ENCODE measurements around the gene SLX4IP.

SLX4IP gene

GRCh38 chr20:10538768-10539167 is 103.7 kb downstream of the SLX4IP start:
- Histone ChIP-seq H3K27me3 (ENCODE audit: control insufficient read depth, insufficient read depth, low read length) (no peaks in the 10 kb centered on the region), H3K4me1 (no peaks in the 10 kb centered on the region), H3K9ac (no peak overlapping the region), H3K9me3 (ENCODE audit: control insufficient read depth, low read length) (no peaks in the 10 kb centered on the region), H3K4me3 (ENCODE audit: low read depth, low read length) (no peak overlapping the region), H2AFZ (no peak overlapping the region), H3K79me2 (peaks cover 6% of the 10 kb centered on the region), H3K36me3 (ENCODE audit: control insufficient read depth, insufficient read depth, low read length) (no peaks in the 10 kb centered on the region), H3K27ac (no peak overlapping the region), H3K4me2 (ENCODE audit: low read length) (no peak overlapping the region)
- no peak for TF ChIP-seq CTCF (IDR thresholded peaks at IDR 0.05)

GRCh38 chr20:10539818-10540553 is 104.9 kb downstream of the SLX4IP start:
- H2AFZ ChIP-seq, result no peak overlapping the region
- H3K27ac ChIP-seq, result no peak overlapping the region
- H3K79me2 ChIP-seq, result peaks cover 6% of the 10 kb centered on the region
- no peaks in the 10 kb centered on the region for H3K27me3 ChIP-seq (ENCODE audit: control insufficient read depth, insufficient read depth, low read length)
- TF ChIP-seq CTCF (IDR thresholded peaks at IDR 0.05), result no peak
- H3K4me2 ChIP-seq (ENCODE audit: low read length), result no peak overlapping the region
- no peak overlapping the region for H3K9ac ChIP-seq
- H3K9me3 ChIP-seq (ENCODE audit: control insufficient read depth, low read length), result no peaks in the 10 kb centered on the region
- no peaks in the 10 kb centered on the region for H3K4me1 ChIP-seq
- H3K36me3 ChIP-seq (ENCODE audit: control insufficient read depth, insufficient read depth, low read length), result no peaks in the 10 kb centered on the region
- H3K4me3 ChIP-seq (ENCODE audit: low read depth, low read length), result no peak overlapping the region

- Histone ChIP-seq H3K36me3 (ENCODE audit: control insufficient read depth, insufficient read depth, low read length) (no peaks in the 10 kb centered on the region), H3K9ac (no peak overlapping the region), H3K9me3 (ENCODE audit: control insufficient read depth, low read length) (no peaks in the 10 kb centered on the region), H3K27me3 (ENCODE audit: control insufficient read depth, insufficient read depth, low read length) (no peaks in the 10 kb centered on the region), H3K4me3 (ENCODE audit: low read depth, low read length) (no peak overlapping the region), H3K4me2 (ENCODE audit: low read length) (no peak overlapping the region), H3K4me1 (no peaks in the 10 kb centered on the region), H2AFZ (no peak overlapping the region), H3K79me2 (peaks cover 6% of the 10 kb centered on the region), H3K27ac (no peak overlapping the region)
- TF ChIP-seq CTCF (IDR thresholded peaks at IDR 0.05), result no peak
Measured at GRCh38 chr20:10540636-10541493, 105.8 kb downstream of the SLX4IP start.

GRCh38 chr20:10541668-10542411 is 106.7 kb downstream of the SLX4IP start:
- no peaks in the 10 kb centered on the region for H3K27me3 ChIP-seq (ENCODE audit: control insufficient read depth, insufficient read depth, low read length)
- H3K9me3 ChIP-seq (ENCODE audit: control insufficient read depth, low read length), result no peaks in the 10 kb centered on the region
- H3K9ac ChIP-seq, result no peak overlapping the region
- no peaks in the 10 kb centered on the region for H3K36me3 ChIP-seq (ENCODE audit: control insufficient read depth, insufficient read depth, low read length)
- H2AFZ ChIP-seq, result no peak overlapping the region
- peaks cover 4% of the 10 kb centered on the region for H3K79me2 ChIP-seq
- TF ChIP-seq CTCF (IDR thresholded peaks at IDR 0.05), result no peak
- H3K27ac ChIP-seq, result no peak overlapping the region
- H3K4me1 ChIP-seq, result no peaks in the 10 kb centered on the region
- no peak overlapping the region for H3K4me2 ChIP-seq (ENCODE audit: low read length)
- H3K4me3 ChIP-seq (ENCODE audit: low read depth, low read length), result no peak overlapping the region
